Measurements from ENCODE around the gene DCBLD2. TPM values are rescaled to one million over a fixed set of nuclear protein-coding genes. Genes with fewer than 3 reads are reported as not detected.

The DCBLD2 gene
- total and polyA plus RNA-seq, 2 donors (not counting 3 experiments of a cell fraction or from before 2014, with no cell fraction given), result 28.7 to 77.3 TPM

GRCh38 chr3:98885851-98886250, 15.6 kb downstream of the DCBLD2 start:
- Histone ChIP-seq H3K4me2 (ENCODE audit: insufficient read depth, low read length) (no peak overlapping the region), H3K9ac (replicated peaks; ENCODE audit: extremely low read depth, insufficient read depth, low read length) (no peak overlapping the region), H3K9me3 (replicated peaks; ENCODE audit: control insufficient read depth, insufficient read depth, low read length) (no peaks in the 10 kb centered on the region), H3K4me3 (replicated peaks in 1 of 3; ENCODE audit: insufficient read depth in 1 of 3, low read depth in 1 of 3, low read length in 3 of 3) (no peak overlapping the region), H3K79me2 (ENCODE audit: control insufficient read depth, insufficient read depth, low read length) (peaks cover 90% of the 10 kb centered on the region), H2AFZ (ENCODE audit: low read depth, low read length) (no peak overlapping the region), H3K27me3 (ENCODE audit: control insufficient read depth in 2 of 2, insufficient read depth in 2 of 2, low read length in 2 of 2) (no peaks in the 10 kb centered on the region), H3K4me1 (ENCODE audit: control insufficient read depth, extremely low read depth, insufficient read depth, low read length) (peaks cover 52% of the 10 kb centered on the region), H4K20me1 (replicated peaks; ENCODE audit: control insufficient read depth, extremely low read depth, insufficient read depth, low read length) (peaks cover 2% of the 10 kb centered on the region), H3K27ac (ENCODE audit: insufficient read depth, low read depth, low read length) (no peak overlapping the region), H3K9me1 (replicated peaks; ENCODE audit: control insufficient read depth, extremely low read depth, insufficient read depth, low read length) (no peaks in the 10 kb centered on the region), H3K36me3 (ENCODE audit: control insufficient read depth in 2 of 2, extremely low read depth in 1 of 2, insufficient read depth in 2 of 2, low read length in 2 of 2) (no peaks in the 10 kb centered on the region)
- no peak for FAIRE-seq
- POLR2A ChIA-PET, result interaction anchor here (1.3 kb wide), 1 partner anchor 16 kb away, joined by 5 read pairs; the partner anchor contains the start of gene DCBLD2
- no TSS peak for BruUV-seq (replicated peaks)
- intact Hi-C loops (cut with micrococcal nuclease) (loop anchor here (1.0 kb wide), 1 partner anchor 7 kb away; no protein-coding TSS in a partner anchor), dilution Hi-C loops (cut with MboI; ENCODE audit: extremely low pct_ligation_motif_present, low sequenced_read_pairs) (no loop called here)
- CTCF ChIA-PET, result interaction anchor here (0.9 to 2.4 kb wide), 3 partner anchors 16 to 108 kb away, joined by 3 to 9 read pairs (median 5); partner anchors contain the start of gene DCBLD2
- no peak for DNase-seq (ENCODE audit: low read depth, low spot score)
- TF ChIP-seq MAX (IDR thresholded peaks at IDR 0.05; ENCODE audit: insufficient read depth, insufficient read length) (no peak), EZH2 (IDR thresholded peaks at IDR 0.05; ENCODE audit: borderline replicate concordance, low read depth, low read length, severe bottlenecking) (no peak), GATA2 (IDR thresholded peaks at IDR 0.05; ENCODE audit: insufficient read depth, insufficient read length, low read depth, low read length) (no peak), MYC (IDR thresholded peaks at IDR 0.05; ENCODE audit: low read depth, low read length) (no peak), FOS (IDR thresholded peaks at IDR 0.05; ENCODE audit: borderline replicate concordance, insufficient read depth, low read length) (no peak), POLR2AphosphoS5 (IDR thresholded peaks at IDR 0.05; ENCODE audit: insufficient read depth, low read depth, low read length) (no peak), JUN (IDR thresholded peaks at IDR 0.05; ENCODE audit: borderline replicate concordance, insufficient read depth, insufficient read length, low read depth) (no peak), POLR2A (IDR thresholded peaks at IDR 0.05; ENCODE audit: low read depth, low read length) (no peak), CTCF (IDR thresholded peaks at IDR 0.05; ENCODE audit: extremely low read depth in 1 of 2, insufficient read depth in 1 of 2, low read depth in 1 of 2, low read length in 2 of 2) (no peak)
